ENCODE data around the gene GSK3B. TPM values are rescaled to one million over a fixed set of nuclear protein-coding genes. Genes with fewer than 3 reads are reported as not detected.

Gene GSK3B
- total RNA-seq, 2 donors from 2014 or later = 28.7 to 39.3 TPM

GRCh38 chr3:120119846-120120510, 25.7 kb upstream of the GSK3B start:
- H3K4me3 ChIP-seq = no peak overlapping the region
- ATAC-seq (ENCODE audit: insufficient number of reproducible peaks, low FRiP score, low read depth) (no peak), DNase-seq (ENCODE audit: low spot score) (no peak)
- no peak for TF ChIP-seq CTCF (IDR thresholded peaks at IDR 0.05)
- no peaks in the 10 kb centered on the region for H3K36me3 ChIP-seq
- H3K9me3 ChIP-seq = peaks cover 4% of the 10 kb centered on the region
- H3K27me3 ChIP-seq (replicated peaks; ENCODE audit: insufficient read depth) = no peaks in the 10 kb centered on the region
- H3K27ac ChIP-seq = no peak overlapping the region
- H3K4me1 ChIP-seq (ENCODE audit: control insufficient read depth in 1 of 2, low read depth in 2 of 2) = no peaks in the 10 kb centered on the region

- no peak for TF ChIP-seq CTCF (IDR thresholded peaks at IDR 0.05)
- no peak overlapping the region for H3K4me3 ChIP-seq
- H3K27me3 ChIP-seq (replicated peaks; ENCODE audit: insufficient read depth) = no peaks in the 10 kb centered on the region
- H3K4me1 ChIP-seq (ENCODE audit: control insufficient read depth in 1 of 2, low read depth in 2 of 2) = no peaks in the 10 kb centered on the region
- no peaks in the 10 kb centered on the region for H3K36me3 ChIP-seq
- DNase-seq (ENCODE audit: low spot score) (no peak), ATAC-seq (ENCODE audit: insufficient number of reproducible peaks, low FRiP score, low read depth) (no peak)
- H3K9me3 ChIP-seq = peaks cover 4% of the 10 kb centered on the region
- H3K27ac ChIP-seq = no peak overlapping the region
Measured at GRCh38 chr3:120114981-120115380, 20.7 kb upstream of the GSK3B start.

- DNase-seq (ENCODE audit: low spot score) (no peak), ATAC-seq (ENCODE audit: insufficient number of reproducible peaks, low FRiP score, low read depth) (no peak)
- Histone ChIP-seq H3K9me3 (peaks cover 4% of the 10 kb centered on the region), H3K4me3 (no peak overlapping the region), H3K27ac (no peak overlapping the region), H3K36me3 (no peaks in the 10 kb centered on the region), H3K27me3 (replicated peaks; ENCODE audit: insufficient read depth) (no peaks in the 10 kb centered on the region), H3K4me1 (ENCODE audit: control insufficient read depth in 1 of 2, low read depth in 2 of 2) (no peaks in the 10 kb centered on the region)
- no peak for TF ChIP-seq CTCF (IDR thresholded peaks at IDR 0.05)
Measured at GRCh38 chr3:120114376-120114775, 20.1 kb upstream of the GSK3B start.

GRCh38 chr3:120113128-120114116, 19.2 kb upstream of the GSK3B start:
- Histone ChIP-seq H3K9me3 (peaks cover 4% of the 10 kb centered on the region), H3K4me1 (ENCODE audit: control insufficient read depth in 1 of 2, low read depth in 2 of 2) (no peaks in the 10 kb centered on the region), H3K36me3 (no peaks in the 10 kb centered on the region), H3K27ac (no peak overlapping the region), H3K27me3 (replicated peaks; ENCODE audit: insufficient read depth) (no peaks in the 10 kb centered on the region), H3K4me3 (no peak overlapping the region)
- TF ChIP-seq CTCF (IDR thresholded peaks at IDR 0.05) = no peak
- ATAC-seq (ENCODE audit: insufficient number of reproducible peaks, low FRiP score, low read depth) = no peak
- DNase-seq (ENCODE audit: low spot score) = no peak

- H3K4me3 ChIP-seq = no peak overlapping the region
- H3K27me3 ChIP-seq (replicated peaks; ENCODE audit: insufficient read depth) = no peaks in the 10 kb centered on the region
- H3K4me1 ChIP-seq (ENCODE audit: control insufficient read depth in 1 of 2, low read depth in 2 of 2) = no peaks in the 10 kb centered on the region
- no peaks in the 10 kb centered on the region for H3K36me3 ChIP-seq
- no peak for ATAC-seq (ENCODE audit: insufficient number of reproducible peaks, low FRiP score, low read depth)
- H3K27ac ChIP-seq = no peak overlapping the region
- no peak for TF ChIP-seq CTCF (IDR thresholded peaks at IDR 0.05)
- H3K9me3 ChIP-seq = peaks cover 4% of the 10 kb centered on the region
- DNase-seq (ENCODE audit: low spot score) = no peak
Measured at GRCh38 chr3:120111898-120112297, 17.7 kb upstream of the GSK3B start.

All from thoracic aorta (tissue), 2 donors.